SHP77 treated with DMSO at 0.1 percent for 48 hours (cell line): Measurements from ENCODE around the gene CFAP298.

Experiments
- DNase-seq: peaks from one replicate; lab custom pipeline; 2025; lab: John Stamatoyannopoulos, UW

Gene CFAP298

GRCh38 chr21:32599091-32599490 is 13.1 kb downstream of the CFAP298 start:
- DNase-seq: no peak

- no peak for DNase-seq
These were observed 15.0 kb downstream of the CFAP298 start for GRCh38 chr21:32597205-32597604.

GRCh38 chr21:32595431-32595830 is 16.7 kb downstream of the CFAP298 start:
- no peak for DNase-seq

- no peak for DNase-seq
These were observed 18.5 kb downstream of the CFAP298 start for GRCh38 chr21:32593690-32594089.

- DNase-seq: no peak
These were observed 19.2 kb downstream of the CFAP298 start for GRCh38 chr21:32592929-32593502.

- DNase-seq: no peak
These were observed 22.0 kb downstream of the CFAP298 start for GRCh38 chr21:32590130-32590529.

GRCh38 chr21:32587651-32588050 is 24.5 kb downstream of the CFAP298 start:
- no peak for DNase-seq

- DNase-seq: no peak
These were observed 25.1 kb downstream of the CFAP298 start for GRCh38 chr21:32587120-32587519.

GRCh38 chr21:32585970-32586369 is 26.2 kb downstream of the CFAP298 start:
- no peak for DNase-seq

- DNase-seq: no peak
These were observed 27.0 kb downstream of the CFAP298 start, which contains the start of gene TCP10L for GRCh38 chr21:32585042-32585710. TCP10L (minus strand) TSS chr21:32585523; CDS start chr21:32584304, 1,219 bp downstream.

- DNase-seq: no peak
These were observed 27.7 kb downstream of the CFAP298 start for GRCh38 chr21:32584472-32584871.

GRCh38 chr21:32581732-32582131 is 30.4 kb downstream of the CFAP298 start:
- no peak for DNase-seq

- no peak for DNase-seq
These were observed 31.2 kb downstream of the CFAP298 start for GRCh38 chr21:32580949-32581348.

GRCh38 chr21:32578107-32578691 is 34.0 kb downstream of the CFAP298 start:
- DNase-seq: no peak

- DNase-seq: no peak
These were observed 36.2 kb downstream of the CFAP298 start for GRCh38 chr21:32576011-32576410.

GRCh38 chr21:32574946-32575925 is 36.9 kb downstream of the CFAP298 start:
- no peak for DNase-seq

GRCh38 chr21:32572574-32573420 is 39.4 kb downstream of the CFAP298 start:
- no peak for DNase-seq

- DNase-seq: no peak
These were observed 41.7 kb downstream of the CFAP298 start for GRCh38 chr21:32570456-32570855.

GRCh38 chr21:32569261-32570230 is 42.6 kb downstream of the CFAP298 start:
- DNase-seq: peak; percentile 54

GRCh38 chr21:32567626-32568025 is 44.6 kb downstream of the CFAP298 start:
- DNase-seq: no peak
